WI38 (cell line): Measurements from ENCODE around the gene SIX5.

Source experiments
- H3K4me3 ChIP-seq: 2 replicates; pipeline ENCODE4 v1.5.1; 2011; ENCODE audit warnings: low read depth, mild to moderate bottlenecking, control low read depth, low read length
- CTCF ChIP-seq: IDR thresholded peaks from 2 replicates; pipeline ENCODE4 v1.5.1; 2012; ENCODE audit warnings: low read depth, mild to moderate bottlenecking, control low read depth, low read length

Gene SIX5

GRCh38 chr19:45791744-45792469, 22.9 kb upstream of the SIX5 start:
- TF ChIP-seq CTCF, result no peak
- H3K4me3 ChIP-seq, result peak overlapping the region; percentile 93

GRCh38 chr19:45790942-45791341, 21.9 kb upstream of the SIX5 start:
- peak overlapping the region; percentile 93 for H3K4me3 ChIP-seq
- no peak for TF ChIP-seq CTCF

GRCh38 chr19:45789035-45789786, 20.2 kb upstream of the SIX5 start:
- no peak for TF ChIP-seq CTCF
- H3K4me3 ChIP-seq, result no peak overlapping the region

GRCh38 chr19:45786533-45786894, 17.5 kb upstream of the SIX5 start:
- TF ChIP-seq CTCF, result no peak
- H3K4me3 ChIP-seq, result no peak overlapping the region

GRCh38 chr19:45785781-45786532, 16.9 kb upstream of the SIX5 start:
- no peak for TF ChIP-seq CTCF

GRCh38 chr19:45785097-45785496, 16.0 kb upstream of the SIX5 start:
- no peak overlapping the region for H3K4me3 ChIP-seq
- no peak for TF ChIP-seq CTCF

More at GRCh38 chr19:45785781-45786532, 16.9 kb upstream of the SIX5 start:
- no peak overlapping the region for H3K4me3 ChIP-seq
